HG03460 (cell line): ENCODE measurements around the gene RBP3.

Source experiments
- ATAC-seq: cut with Tn5 transposase; IDR thresholded peaks from one replicate; pipeline ENCODE4 v1.9.1; 2021; ENCODE audit not compliant: unreplicated experiment

The RBP3 gene

GRCh38 chr10:47396311-47396717 lies 48.2 kb downstream of the RBP3 start:
- no peak for ATAC-seq

DNA sequence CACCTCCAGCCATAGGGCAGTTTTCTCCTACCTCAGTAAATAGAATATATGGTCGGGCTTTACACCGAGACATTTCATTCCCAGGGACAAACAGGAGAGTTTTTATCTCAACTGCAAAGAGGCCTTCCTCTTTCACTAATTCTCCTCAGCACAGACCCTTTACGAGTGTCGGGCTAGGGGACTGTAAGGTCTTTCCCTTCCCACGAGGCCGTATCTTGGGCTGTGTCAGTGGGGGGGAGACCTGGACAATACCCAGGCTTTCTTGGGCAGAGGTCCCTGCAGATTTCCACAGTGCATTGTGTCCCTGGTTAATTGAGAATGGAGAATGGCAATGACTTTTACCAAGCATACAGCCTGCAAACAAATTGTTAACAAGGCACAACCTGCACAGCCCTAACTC lies 49.1 kb downstream of the RBP3 start:
- no peak for ATAC-seq

DNA sequence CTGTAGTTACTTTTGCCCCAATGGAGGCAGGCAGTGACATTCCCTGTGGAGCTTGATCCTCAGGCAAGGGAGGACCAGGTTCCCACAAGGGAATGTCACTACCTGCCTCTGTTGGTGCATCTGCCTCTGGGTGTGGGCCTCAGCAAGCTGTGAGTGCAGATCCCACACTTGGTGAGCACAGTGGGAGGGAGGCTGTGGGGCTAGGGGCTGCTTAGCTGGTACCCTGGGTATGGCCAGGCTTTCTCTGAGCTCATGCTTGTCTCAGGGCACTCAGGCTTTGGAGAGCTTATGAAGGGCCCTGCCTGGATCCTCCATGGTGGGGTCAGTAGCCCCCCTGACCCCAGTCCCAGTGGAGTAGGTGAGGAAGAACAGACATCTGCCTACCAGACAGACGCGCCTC lies 52.1 kb downstream of the RBP3 start:
- no peak for ATAC-seq

DNA sequence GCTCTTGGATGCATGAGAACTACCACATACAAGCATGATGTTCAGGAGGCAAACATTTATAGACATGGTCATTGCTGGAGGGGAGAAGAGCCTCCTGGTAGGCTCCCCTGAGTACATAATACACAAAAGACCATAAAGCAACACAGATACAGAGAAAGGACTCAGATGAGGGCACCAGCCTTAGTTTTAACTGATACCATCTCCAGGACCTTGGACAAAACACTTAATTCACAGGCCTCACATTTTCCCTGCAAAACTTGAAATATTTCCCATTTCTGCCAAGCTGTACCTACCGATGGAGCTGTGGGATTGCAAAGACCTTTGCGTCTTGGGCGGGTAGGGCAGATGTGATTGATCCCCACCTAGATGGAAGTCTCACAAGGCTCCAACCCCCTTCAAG lies 52.6 kb downstream of the RBP3 start:
- no peak for ATAC-seq

- ATAC-seq: no peak
These were observed 53.0 kb downstream of the RBP3 start for GRCh38 chr10:47401210-47401609.

- ATAC-seq: no peak
These were observed 53.9 kb downstream of the RBP3 start for GRCh38 chr10:47401874-47402640.

DNA sequence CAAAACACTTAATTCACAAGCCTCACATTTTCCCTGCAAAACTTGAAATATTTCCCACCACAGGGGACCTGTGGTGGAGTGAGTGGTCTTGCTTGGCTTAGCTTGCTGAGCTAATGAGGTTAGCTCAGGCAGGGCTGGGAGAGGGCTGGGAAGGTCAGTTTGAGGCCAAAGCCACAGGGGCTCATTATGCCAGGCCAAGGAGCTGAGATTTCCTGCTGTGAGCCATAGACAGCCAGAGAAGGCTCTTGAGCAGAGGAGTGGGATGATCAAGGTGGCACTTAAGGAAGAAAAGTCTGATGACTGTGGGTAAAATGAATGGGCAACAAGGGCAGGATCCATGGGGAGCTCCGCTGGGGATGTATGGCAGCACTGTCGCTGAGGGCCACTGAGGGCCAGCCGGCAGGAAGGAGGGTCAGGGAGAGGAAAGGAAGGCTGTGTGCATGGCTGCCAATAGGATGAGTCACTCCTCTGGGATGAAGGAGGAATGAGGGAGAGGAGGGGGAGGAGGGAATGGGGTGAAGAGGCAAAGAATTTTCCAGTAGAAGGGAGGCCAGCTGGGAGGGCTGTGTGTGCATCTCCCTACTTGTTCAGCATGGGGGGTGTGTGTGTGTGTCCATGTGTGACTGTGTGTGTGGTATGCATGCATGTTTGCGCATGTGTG lies 54.6 kb downstream of the RBP3 start:
- no peak for ATAC-seq

- ATAC-seq: no peak
These were observed 55.5 kb downstream of the RBP3 start for GRCh38 chr10:47403446-47404318.

- no peak for ATAC-seq
These were observed 56.3 kb downstream of the RBP3 start for GRCh38 chr10:47404446-47404845.

- no peak for ATAC-seq
These were observed 56.8 kb downstream of the RBP3 start for GRCh38 chr10:47404937-47405336.

GRCh38 chr10:47405857-47406547 lies 57.8 kb downstream of the RBP3 start:
- no peak for ATAC-seq

DNA sequence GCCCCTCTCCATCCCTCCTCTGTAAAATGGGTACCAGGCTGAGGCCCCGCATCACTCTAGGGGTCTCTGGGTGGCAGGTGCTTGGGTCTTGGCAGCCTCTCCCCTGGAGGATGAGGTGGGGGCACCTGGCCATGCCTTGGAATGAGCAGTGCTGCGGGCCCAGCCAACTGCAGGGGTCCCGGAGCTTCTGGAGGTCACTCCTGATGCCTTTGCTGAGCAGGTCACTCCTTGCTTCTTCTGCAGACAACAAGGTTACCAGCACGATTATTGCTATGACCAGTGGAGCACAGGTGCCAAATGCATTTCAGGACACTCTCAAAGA lies 58.3 kb downstream of the RBP3 start:
- no peak for ATAC-seq

DNA sequence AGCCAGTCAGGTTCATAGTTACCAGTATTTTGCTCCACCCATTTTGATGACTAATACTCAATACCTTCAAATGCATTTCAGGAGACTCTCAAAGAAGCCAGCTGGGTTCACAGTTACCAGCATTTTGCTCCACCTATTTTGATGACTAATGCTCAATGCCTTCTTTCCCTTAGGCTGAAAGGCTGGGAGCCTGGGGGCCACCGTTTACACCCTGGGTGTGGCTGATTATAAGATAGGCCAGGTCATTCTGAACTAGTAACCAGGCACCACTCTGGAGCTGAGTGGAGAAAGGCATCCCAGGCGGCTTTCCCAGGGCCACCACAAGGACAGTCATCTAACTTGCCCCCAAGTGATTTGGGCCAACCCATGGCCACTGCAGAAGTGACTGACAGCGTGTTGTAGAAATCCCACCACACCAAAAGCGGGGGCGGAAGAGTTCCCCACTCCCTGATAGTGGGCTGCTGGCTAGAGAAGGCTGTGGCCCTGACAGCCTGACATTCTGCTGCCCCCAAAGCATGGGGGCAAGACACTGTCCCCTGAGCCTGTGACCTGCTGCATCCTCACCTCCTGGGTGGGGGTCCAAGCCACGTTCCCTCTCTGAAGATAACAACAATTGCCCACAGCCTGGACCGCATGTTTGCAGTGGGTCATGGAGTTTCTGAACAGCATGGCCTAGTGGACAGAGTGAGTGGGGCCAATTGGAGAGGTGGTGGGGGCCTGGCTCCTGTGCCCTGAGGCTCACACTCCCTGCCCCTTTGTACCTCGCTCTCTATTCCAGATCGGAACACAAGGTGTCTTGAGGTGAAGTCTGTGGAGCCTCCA lies 58.9 kb downstream of the RBP3 start:
- no peak for ATAC-seq
